Spleen (tissue), 7 donors: Measurements from ENCODE around the gene DSCAML1.

Source experiments
- POLR2A ChIP-seq, 3 donors: fragments of 450-650 bp; IDR thresholded peaks; one replicate each; pipeline ENCODE4 v1.5.1; 2017; ENCODE audit warnings: antibody characterized with exemption in 3 of 3, mild to moderate bottlenecking in 1 of 3
- POLR2AphosphoS5 ChIP-seq, 3 donors: sonication (generic); formaldehyde crosslinking; IDR thresholded peaks; one replicate each; pipeline ENCODE4 v1.5.1; 2017; ENCODE audit warnings: antibody characterized with exemption in 3 of 3
- TF ChIP-seq, protein P1 (sequence below), 11 experiments: fragments of 200-600 bp in 7 of 11; fragments of 450-650 bp in 4 of 11; sonication (generic) in 4 of 11; IDR thresholded peaks in 8 of 11; conservative IDR thresholded peaks in 3 of 11; 1 replicate in 7 of 11; 2 replicates in 4 of 11; pipeline versions ENCODE4 v1.4.0 to v1.8.0; 2016 to 2021; ENCODE audit warnings: antibody characterized with exemption in 11 of 11, inconsistent platforms in 4 of 11, mild to moderate bottlenecking in 1 of 11
- donor health status: DM: no; HTN: no; CAD: no; lungs with moderate emphysema.
- donor health status: DM: no; HTN: no; CAD: no.
- donor health status: DM: no; HTN: no; CAD: no.

DNA sequence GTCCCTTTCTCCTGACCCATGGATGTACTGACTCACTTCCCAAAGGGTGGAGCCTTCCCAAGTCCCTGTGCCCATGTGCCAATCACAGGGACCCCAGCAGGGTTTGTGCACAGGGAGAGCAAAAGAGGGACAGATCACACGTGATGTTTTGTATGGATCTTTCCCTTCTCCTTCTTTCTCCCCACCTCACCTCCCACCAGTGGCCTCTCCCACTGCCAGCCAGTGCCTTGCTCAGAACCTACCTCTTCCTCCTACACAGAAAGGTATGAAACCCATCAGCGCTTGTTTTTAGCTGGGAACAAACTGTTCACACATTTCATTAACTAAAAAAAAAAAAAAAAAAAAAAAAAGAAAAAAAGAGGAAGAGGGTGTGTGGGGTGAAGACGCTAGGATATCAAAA is 112.9 kb downstream of the DSCAML1 start:
- TF ChIP-seq, protein P1, sequence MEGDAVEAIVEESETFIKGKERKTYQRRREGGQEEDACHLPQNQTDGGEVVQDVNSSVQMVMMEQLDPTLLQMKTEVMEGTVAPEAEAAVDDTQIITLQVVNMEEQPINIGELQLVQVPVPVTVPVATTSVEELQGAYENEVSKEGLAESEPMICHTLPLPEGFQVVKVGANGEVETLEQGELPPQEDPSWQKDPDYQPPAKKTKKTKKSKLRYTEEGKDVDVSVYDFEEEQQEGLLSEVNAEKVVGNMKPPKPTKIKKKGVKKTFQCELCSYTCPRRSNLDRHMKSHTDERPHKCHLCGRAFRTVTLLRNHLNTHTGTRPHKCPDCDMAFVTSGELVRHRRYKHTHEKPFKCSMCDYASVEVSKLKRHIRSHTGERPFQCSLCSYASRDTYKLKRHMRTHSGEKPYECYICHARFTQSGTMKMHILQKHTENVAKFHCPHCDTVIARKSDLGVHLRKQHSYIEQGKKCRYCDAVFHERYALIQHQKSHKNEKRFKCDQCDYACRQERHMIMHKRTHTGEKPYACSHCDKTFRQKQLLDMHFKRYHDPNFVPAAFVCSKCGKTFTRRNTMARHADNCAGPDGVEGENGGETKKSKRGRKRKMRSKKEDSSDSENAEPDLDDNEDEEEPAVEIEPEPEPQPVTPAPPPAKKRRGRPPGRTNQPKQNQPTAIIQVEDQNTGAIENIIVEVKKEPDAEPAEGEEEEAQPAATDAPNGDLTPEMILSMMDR (IDR thresholded peaks at IDR 0.05 in 8 of 11, conservative IDR thresholded peaks at IDR 0.05 in 3 of 11): no peak
- no peak for TF ChIP-seq POLR2AphosphoS5 (IDR thresholded peaks at IDR 0.05)
- TF ChIP-seq POLR2A (IDR thresholded peaks at IDR 0.05): no peak
